H9 (cell line): ENCODE measurements around the gene SLC25A12. TPM values are rescaled to one million over a fixed set of nuclear protein-coding genes. Genes with fewer than 3 reads are reported as not detected.

Experiments
- DNase-seq: peaks from one replicate; pipeline ENCODE4 v3.0.0-alpha.2; 2017
- H2AFZ ChIP-seq: one replicate; pipeline ENCODE4 v1.6.1; 2013; ENCODE audit warnings: mild to moderate bottlenecking, low read length, control low read depth, moderate library complexity
- H2AK5ac ChIP-seq: 2 replicates; pipeline ENCODE4 v1.6.1; 2013; ENCODE audit warnings: low read length, control low read depth, mixed read lengths; ENCODE audit not compliant: insufficient read length
- H2BK120ac ChIP-seq: one replicate; pipeline ENCODE4 v1.6.1; 2013; ENCODE audit warnings: low read depth, mild to moderate bottlenecking, low read length, control low read depth, inconsistent platforms; ENCODE audit not compliant: poor library complexity, severe bottlenecking
- H2BK12ac ChIP-seq: 2 replicates; pipeline ENCODE4 v1.6.1; 2013; ENCODE audit warnings: low read length, control low read depth, mixed read lengths, low read depth; ENCODE audit not compliant: insufficient read length
- H2BK15ac ChIP-seq: 2 replicates; pipeline ENCODE4 v1.6.1; 2013; ENCODE audit warnings: low read depth, low read length, control low read depth
- H2BK20ac ChIP-seq: one replicate; pipeline ENCODE4 v1.6.1; 2013; ENCODE audit warnings: low read depth, mild to moderate bottlenecking, low read length, control low read depth, inconsistent platforms; ENCODE audit not compliant: poor library complexity, severe bottlenecking
- H2BK5ac ChIP-seq: 2 replicates; pipeline ENCODE4 v1.6.1; 2013; ENCODE audit warnings: low read length, control low read depth, mixed read lengths; ENCODE audit not compliant: insufficient read length
- H3K14ac ChIP-seq: 2 replicates; pipeline ENCODE4 v1.6.1; 2013; ENCODE audit warnings: low read length, control low read depth; ENCODE audit not compliant: insufficient read depth
- H3K18ac ChIP-seq: 2 replicates; pipeline ENCODE4 v1.6.1; 2013; ENCODE audit warnings: low read depth, mild to moderate bottlenecking, mixed read lengths, low read length, control low read depth; ENCODE audit not compliant: insufficient read length
- H3K23ac ChIP-seq: 2 replicates; pipeline ENCODE4 v1.6.1; 2013; ENCODE audit warnings: low read length, control low read depth, mixed read lengths, low read depth; ENCODE audit not compliant: insufficient read length
- H3K23me2 ChIP-seq: 2 replicates; pipeline ENCODE4 v1.6.1; 2013; ENCODE audit warnings: low read depth, mild to moderate bottlenecking, mixed read lengths, low read length, control low read depth; ENCODE audit not compliant: insufficient read length, poor library complexity, severe bottlenecking
- H3K27ac ChIP-seq: 2 replicates; pipeline ENCODE4 v1.5.1; 2013; ENCODE audit warnings: low read length, control low read depth, mixed read lengths, low read depth; ENCODE audit not compliant: insufficient read length
- H3K27me3 ChIP-seq: 2 replicates; pipeline ENCODE4 v1.6.1; 2013; ENCODE audit warnings: low read length, control low read depth, inconsistent platforms; ENCODE audit not compliant: insufficient read depth
- H3K4ac ChIP-seq: 2 replicates; pipeline ENCODE4 v1.6.1; 2013; ENCODE audit warnings: low read depth, mild to moderate bottlenecking, control low read depth, inconsistent platforms, low read length, moderate library complexity
- H3K4me1 ChIP-seq: 2 replicates; pipeline ENCODE4 v1.6.1; 2013; ENCODE audit warnings: low read length, control low read depth, inconsistent platforms; ENCODE audit not compliant: insufficient read depth
- H3K4me2 ChIP-seq: 2 replicates; pipeline ENCODE4 v1.6.1; 2013; ENCODE audit warnings: low read length, control low read depth, mixed read lengths; ENCODE audit not compliant: insufficient read length, insufficient read depth
- H3K56ac ChIP-seq: 2 replicates; pipeline ENCODE4 v1.6.1; 2013; ENCODE audit warnings: low read depth, mild to moderate bottlenecking, mixed read lengths, low read length, control low read depth; ENCODE audit not compliant: insufficient read length
- H3K79me1 ChIP-seq: 2 replicates; pipeline ENCODE4 v1.6.1; 2013; ENCODE audit warnings: low read depth, mild to moderate bottlenecking, moderate library complexity, low read length, control low read depth, inconsistent platforms; ENCODE audit not compliant: insufficient read depth, poor library complexity, severe bottlenecking
- H3K79me2 ChIP-seq: 2 replicates; pipeline ENCODE4 v1.6.1; 2013; ENCODE audit warnings: low read length, control low read depth, inconsistent platforms; ENCODE audit not compliant: insufficient read depth
- H3K9ac ChIP-seq: 2 replicates; pipeline ENCODE4 v1.6.1; 2013; ENCODE audit warnings: low read length, control low read depth, mixed read lengths; ENCODE audit not compliant: insufficient read length; ENCODE audit errors: extremely low read depth
- H3K9me3 ChIP-seq: one replicate; pipeline ENCODE4 v1.6.1; 2013; ENCODE audit warnings: low read depth, low read length, inconsistent platforms; ENCODE audit not compliant: control insufficient read depth
- H3T11ph ChIP-seq: one replicate; pipeline ENCODE4 v1.6.1; 2013; ENCODE audit warnings: mild to moderate bottlenecking, low read length, control low read depth, inconsistent platforms
- H4K20me1 ChIP-seq: one replicate; pipeline ENCODE4 v1.6.1; 2013; ENCODE audit not compliant: control insufficient read depth, insufficient read length, insufficient read depth
- H4K5ac ChIP-seq: 2 replicates; pipeline ENCODE4 v1.6.1; 2013; ENCODE audit warnings: low read depth, mild to moderate bottlenecking, mixed read lengths, low read length, control low read depth; ENCODE audit not compliant: insufficient read length
- H4K8ac ChIP-seq: replicated peaks from 2 replicates; pipeline ENCODE4 v1.6.1; 2013; ENCODE audit warnings: low read length, control low read depth, mixed read lengths, low read depth; ENCODE audit not compliant: insufficient read length
- H4K91ac ChIP-seq: 2 replicates; pipeline ENCODE4 v1.6.1; 2013; ENCODE audit warnings: low read depth, mild to moderate bottlenecking, moderate library complexity, mixed read lengths, low read length, control low read depth; ENCODE audit not compliant: insufficient read length
- H3K27ac Mint-ChIP-seq, 3 experiments: 2 replicates in 2 of 3; 3 replicates in 1 of 3; pipeline ENCODE4 v1.8.0; 2020 to 2021; ENCODE audit warnings: mixed read lengths in 3 of 3, mild to moderate bottlenecking in 1 of 3, moderate library complexity in 1 of 3
- H3K27me3 Mint-ChIP-seq: 2 replicates; pipeline ENCODE4 v1.8.0; 2021; ENCODE audit warnings: low read depth, mild to moderate bottlenecking, moderate library complexity, mixed read lengths
- H3K36me3 Mint-ChIP-seq, 3 experiments: 2 replicates in 2 of 3; 3 replicates in 1 of 3; pipeline ENCODE4 v1.8.0; 2020 to 2021; ENCODE audit warnings: low read depth in 3 of 3, mixed read lengths in 3 of 3; ENCODE audit not compliant: insufficient read depth in 1 of 3
- H3K4me1 Mint-ChIP-seq, 2 experiments: 2 replicates each; pipeline ENCODE4 v1.8.0; 2020; ENCODE audit warnings: mixed read lengths in 2 of 2
- H3K4me3 Mint-ChIP-seq, 2 experiments: 2 replicates in 1 of 2; 3 replicates in 1 of 2; pipeline ENCODE4 v1.8.0; 2020 to 2021; ENCODE audit warnings: mild to moderate bottlenecking in 2 of 2, mixed read lengths in 2 of 2, moderate library complexity in 1 of 2
- H3K9me3 Mint-ChIP-seq, 2 experiments: 2 replicates in 1 of 2; 3 replicates in 1 of 2; pipeline ENCODE4 v1.8.0; 2020; ENCODE audit warnings: mild to moderate bottlenecking in 2 of 2, mixed read lengths in 2 of 2, moderate library complexity in 1 of 2
- WGBS: extraction: QIAGEN DNeasy Blood & Tissue Kit; methylation state at CpG from one replicate; pipeline ENCODE4 v1.1.7; 2013; ENCODE audit warnings: missing lambda C conversion rate, low lambda C conversion rate, mixed read lengths; ENCODE audit not compliant: insufficient read length; ENCODE audit errors: extremely low coverage; 5-methylcytosine and 5-hydroxymethylcytosine counted together
- total RNA-seq: library from RNA; stranded (reverse); gene quantifications from 2 replicates; pipeline ENCODE4 v1.2.1, GENCODE V29; 2021
- TF ChIP-seq, protein P1 (sequence below): fragments of 200-600 bp; sonication (generic); conservative IDR thresholded peaks from 3 replicates; pipeline ENCODE4 v1.8.0; 2021; ENCODE audit warnings: antibody characterized with exemption, mild to moderate bottlenecking

The SLC25A12 gene
- total RNA-seq, 1 experiment from 2014 or later, result 10.1 TPM

GRCh38 chr2:171913517-171913916, 19.5 kb upstream of the SLC25A12 start:
- no peak overlapping the region for H3K27ac Mint-ChIP-seq
- WGBS, result no CpG with 5 or more reads among the region's 3 CpGs
- H2BK12ac ChIP-seq, result no peak overlapping the region
- no peak overlapping the region for H3K14ac ChIP-seq
- H2AK5ac ChIP-seq, result no peak overlapping the region
- H3K27ac ChIP-seq, result no peak overlapping the region
- H3K36me3 Mint-ChIP-seq, result no peaks in the 10 kb centered on the region
- H3K79me2 ChIP-seq, result no peaks in the 10 kb centered on the region
- H2BK120ac ChIP-seq, result no peak overlapping the region
- H3K4me1 ChIP-seq, result no peaks in the 10 kb centered on the region
- H3K27me3 ChIP-seq, result no peaks in the 10 kb centered on the region
- no peak overlapping the region for H4K5ac ChIP-seq
- no peak overlapping the region for H2BK5ac ChIP-seq
- H4K20me1 ChIP-seq, result no peaks in the 10 kb centered on the region
- no peak for DNase-seq
- no peaks in the 10 kb centered on the region; a peak in 1 of 5 replicates for H3K9me3 Mint-ChIP-seq
- H2AFZ ChIP-seq, result no peak overlapping the region
- no peak overlapping the region for H3K4me3 Mint-ChIP-seq
- H2BK20ac ChIP-seq, result no peak overlapping the region
- H3K79me1 ChIP-seq, result no peaks in the 10 kb centered on the region
- no peak overlapping the region for H2BK15ac ChIP-seq
- no peak overlapping the region for H3T11ph ChIP-seq
- H3K18ac ChIP-seq, result no peak overlapping the region
- H4K8ac ChIP-seq, result no peak overlapping the region
- no peaks in the 10 kb centered on the region for H3K23me2 ChIP-seq
- H3K56ac ChIP-seq, result no peak overlapping the region
- H3K4me2 ChIP-seq, result no peak overlapping the region
- TF ChIP-seq, protein P1, sequence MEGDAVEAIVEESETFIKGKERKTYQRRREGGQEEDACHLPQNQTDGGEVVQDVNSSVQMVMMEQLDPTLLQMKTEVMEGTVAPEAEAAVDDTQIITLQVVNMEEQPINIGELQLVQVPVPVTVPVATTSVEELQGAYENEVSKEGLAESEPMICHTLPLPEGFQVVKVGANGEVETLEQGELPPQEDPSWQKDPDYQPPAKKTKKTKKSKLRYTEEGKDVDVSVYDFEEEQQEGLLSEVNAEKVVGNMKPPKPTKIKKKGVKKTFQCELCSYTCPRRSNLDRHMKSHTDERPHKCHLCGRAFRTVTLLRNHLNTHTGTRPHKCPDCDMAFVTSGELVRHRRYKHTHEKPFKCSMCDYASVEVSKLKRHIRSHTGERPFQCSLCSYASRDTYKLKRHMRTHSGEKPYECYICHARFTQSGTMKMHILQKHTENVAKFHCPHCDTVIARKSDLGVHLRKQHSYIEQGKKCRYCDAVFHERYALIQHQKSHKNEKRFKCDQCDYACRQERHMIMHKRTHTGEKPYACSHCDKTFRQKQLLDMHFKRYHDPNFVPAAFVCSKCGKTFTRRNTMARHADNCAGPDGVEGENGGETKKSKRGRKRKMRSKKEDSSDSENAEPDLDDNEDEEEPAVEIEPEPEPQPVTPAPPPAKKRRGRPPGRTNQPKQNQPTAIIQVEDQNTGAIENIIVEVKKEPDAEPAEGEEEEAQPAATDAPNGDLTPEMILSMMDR, result no peak
- H3K9ac ChIP-seq, result no peak overlapping the region
- H3K9me3 ChIP-seq, result no peaks in the 10 kb centered on the region
- H4K91ac ChIP-seq, result no peak overlapping the region
- peaks cover 2% of the 10 kb centered on the region; the same call in 1 of the 2 replicates for H3K27me3 Mint-ChIP-seq
- H3K23ac ChIP-seq, result no peak overlapping the region
- H3K4ac ChIP-seq, result no peak overlapping the region
- no peaks in the 10 kb centered on the region for H3K4me1 Mint-ChIP-seq
